Left lung (tissue), 10 donors: ENCODE measurements around the gene ALDH1A1. TPM values are rescaled to one million over a fixed set of nuclear protein-coding genes. Genes with fewer than 3 reads are reported as not detected.

Experiments
- ATAC-seq: fragments of 200-7000 bp; cut with Tn5 transposase; one replicate; pipeline ENCODE4 v1.9.1; 2020; ENCODE audit warnings: moderate library complexity
- DNase-seq, 4 donors: peaks; one replicate each; pipeline ENCODE4 v3.0.0-alpha.2; 2013 to 2020
- H3K27ac ChIP-seq, 2 donors: fragments of 200-600 bp; sonication (generic) in 1 of 2; one replicate each; pipeline versions ENCODE4 v1.5.0 to v1.8.0; 2020 to 2021
- H3K27me3 ChIP-seq, 2 donors: fragments of 200-600 bp; sonication (generic) in 1 of 2; one replicate each; pipeline versions ENCODE4 v1.5.0 to v1.8.0; 2020 to 2021
- H3K36me3 ChIP-seq, 2 donors: fragments of 200-600 bp; sonication (generic) in 1 of 2; one replicate each; pipeline versions ENCODE4 v1.5.0 to v1.8.0; 2020 to 2021
- H3K4me1 ChIP-seq, 2 donors: fragments of 200-600 bp; one replicate each; pipeline ENCODE4 v1.8.0; 2021
- H3K4me3 ChIP-seq, 2 donors: fragments of 200-600 bp; sonication (generic) in 1 of 2; one replicate each; pipeline versions ENCODE4 v1.5.0 to v1.8.0; 2020 to 2021; ENCODE audit warnings: mild to moderate bottlenecking in 1 of 2
- H3K9me3 ChIP-seq, 2 donors: fragments of 200-600 bp; sonication (generic) in 1 of 2; one replicate each; pipeline versions ENCODE4 v1.5.0 to v1.8.0; 2020 to 2021
- intact Hi-C, 2 donors: fragments of 100-400 bp; cut with DNase I; formaldehyde crosslinking; loops; one replicate each; pipeline versions ENCODE4 v1.11.2 to v1.14.2; 2022
- polyA plus RNA-seq, 6 donors: library from polyadenylated mRNA; unstranded; fragments of 120-200 nt; gene quantifications; one replicate each; pipeline ENCODE4 v1.2.1, GENCODE V29; 2013; ENCODE audit not compliant: insufficient read length in 6 of 6
- total RNA-seq, 2 donors: library from RNA; stranded (reverse); fragmentation: NEBNext Ultra II Directional; extraction: Animal tissue kit (Norgen Biotek cat#: 25700); gene quantifications; one replicate each; pipeline ENCODE4 v1.2.1, GENCODE V29; 2021
- TF ChIP-seq, protein P1 (sequence below), 2 donors: fragments of 200-600 bp; sonication (generic) in 1 of 2; IDR thresholded peaks; one replicate each; pipeline versions ENCODE4 v1.5.0 to v1.8.0; 2021; ENCODE audit warnings: antibody characterized with exemption in 2 of 2
- donor health status: DM: no; HTN: yes; CAD: no.
- donor health status: DM: no; HTN: no; CAD: no.

ALDH1A1 gene
- total and polyA plus RNA-seq, 8 donors: 23.2 to 126 (median 46.6) TPM

DNA sequence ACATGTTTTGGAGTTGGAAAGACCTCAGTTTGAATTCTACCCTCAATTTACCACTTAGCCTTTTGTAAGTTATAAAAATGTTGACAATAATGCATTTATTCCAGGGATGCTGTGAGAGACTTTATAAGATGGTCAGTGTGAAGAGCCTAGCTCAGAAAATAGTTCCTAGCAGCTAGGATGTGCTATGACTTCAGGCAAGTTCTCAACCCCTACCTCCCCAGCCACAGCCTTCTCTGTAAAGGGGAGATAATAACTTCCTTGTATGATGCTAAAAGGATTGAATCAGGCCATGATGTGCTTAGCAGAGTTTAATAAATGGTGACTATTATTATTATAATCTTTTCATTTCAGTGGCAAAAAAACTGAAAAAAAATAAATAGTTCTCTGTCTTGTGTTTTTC lies 77.6 kb downstream of the ALDH1A1 start:
- DNase-seq (no peak), ATAC-seq (no peak)
- TF ChIP-seq, protein P1, sequence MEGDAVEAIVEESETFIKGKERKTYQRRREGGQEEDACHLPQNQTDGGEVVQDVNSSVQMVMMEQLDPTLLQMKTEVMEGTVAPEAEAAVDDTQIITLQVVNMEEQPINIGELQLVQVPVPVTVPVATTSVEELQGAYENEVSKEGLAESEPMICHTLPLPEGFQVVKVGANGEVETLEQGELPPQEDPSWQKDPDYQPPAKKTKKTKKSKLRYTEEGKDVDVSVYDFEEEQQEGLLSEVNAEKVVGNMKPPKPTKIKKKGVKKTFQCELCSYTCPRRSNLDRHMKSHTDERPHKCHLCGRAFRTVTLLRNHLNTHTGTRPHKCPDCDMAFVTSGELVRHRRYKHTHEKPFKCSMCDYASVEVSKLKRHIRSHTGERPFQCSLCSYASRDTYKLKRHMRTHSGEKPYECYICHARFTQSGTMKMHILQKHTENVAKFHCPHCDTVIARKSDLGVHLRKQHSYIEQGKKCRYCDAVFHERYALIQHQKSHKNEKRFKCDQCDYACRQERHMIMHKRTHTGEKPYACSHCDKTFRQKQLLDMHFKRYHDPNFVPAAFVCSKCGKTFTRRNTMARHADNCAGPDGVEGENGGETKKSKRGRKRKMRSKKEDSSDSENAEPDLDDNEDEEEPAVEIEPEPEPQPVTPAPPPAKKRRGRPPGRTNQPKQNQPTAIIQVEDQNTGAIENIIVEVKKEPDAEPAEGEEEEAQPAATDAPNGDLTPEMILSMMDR (IDR thresholded peaks at IDR 0.05): no peak
- no peaks in the 10 kb centered on the region for H3K36me3 ChIP-seq
- H3K4me3 ChIP-seq: no peak overlapping the region
- no peaks in the 10 kb centered on the region for H3K4me1 ChIP-seq
- peaks cover 0 to 3% of the 10 kb centered on the region in 2 donors for H3K9me3 ChIP-seq
- no peak overlapping the region for H3K27ac ChIP-seq
- H3K27me3 ChIP-seq: no peaks in the 10 kb centered on the region
- intact Hi-C loops: no loop called here

GRCh38 chr9:72874344-72874743 lies 78.5 kb downstream of the ALDH1A1 start:
- peaks cover 0 to 3% of the 10 kb centered on the region in 2 donors for H3K9me3 ChIP-seq
- TF ChIP-seq, protein P1 (IDR thresholded peaks at IDR 0.05): no peak
- intact Hi-C loops: loop anchor here in 1 of 2 donors (5.0 kb wide), 1 partner anchor 148 kb away; no protein-coding TSS in a partner anchor

DNA sequence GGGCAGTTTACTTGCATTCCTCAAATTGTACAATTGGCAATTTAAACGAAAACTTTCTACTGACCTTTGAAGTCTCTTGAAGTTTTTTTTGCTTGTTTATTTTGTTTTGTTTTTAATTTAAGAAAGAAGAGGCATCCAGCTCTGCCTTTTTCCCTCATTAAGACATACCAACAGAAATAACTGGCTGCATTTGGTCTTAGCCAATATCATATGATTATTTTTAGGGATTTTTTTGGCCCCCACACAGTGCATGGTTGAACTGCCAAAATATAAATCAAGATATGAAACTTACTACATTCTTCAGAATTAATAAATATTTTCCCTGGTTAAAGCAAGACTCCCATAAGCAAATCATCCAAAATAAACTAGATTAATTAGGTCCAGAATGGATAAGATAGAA lies 79.4 kb downstream of the ALDH1A1 start:
- Histone ChIP-seq H3K27ac (no peak overlapping the region), H3K4me1 (no peaks in the 10 kb centered on the region), H3K9me3 (peaks cover 0 to 1% of the 10 kb centered on the region in 2 donors), H3K36me3 (no peaks in the 10 kb centered on the region), H3K4me3 (no peak overlapping the region), H3K27me3 (no peaks in the 10 kb centered on the region)
- ATAC-seq (no peak), DNase-seq (no peak)
- TF ChIP-seq, protein P1 (IDR thresholded peaks at IDR 0.05): no peak
- intact Hi-C loops: loop anchor here in 1 of 2 donors (5.0 kb wide), 1 partner anchor 149 kb away; no protein-coding TSS in a partner anchor

More at GRCh38 chr9:72874344-72874743, 78.5 kb downstream of the ALDH1A1 start:
- ATAC-seq (no peak), DNase-seq (no peak)
- no peaks in the 10 kb centered on the region for H3K4me1 ChIP-seq
- H3K27me3 ChIP-seq: no peaks in the 10 kb centered on the region
- no peak overlapping the region for H3K4me3 ChIP-seq
- H3K36me3 ChIP-seq: no peaks in the 10 kb centered on the region
- no peak overlapping the region for H3K27ac ChIP-seq

DNA sequence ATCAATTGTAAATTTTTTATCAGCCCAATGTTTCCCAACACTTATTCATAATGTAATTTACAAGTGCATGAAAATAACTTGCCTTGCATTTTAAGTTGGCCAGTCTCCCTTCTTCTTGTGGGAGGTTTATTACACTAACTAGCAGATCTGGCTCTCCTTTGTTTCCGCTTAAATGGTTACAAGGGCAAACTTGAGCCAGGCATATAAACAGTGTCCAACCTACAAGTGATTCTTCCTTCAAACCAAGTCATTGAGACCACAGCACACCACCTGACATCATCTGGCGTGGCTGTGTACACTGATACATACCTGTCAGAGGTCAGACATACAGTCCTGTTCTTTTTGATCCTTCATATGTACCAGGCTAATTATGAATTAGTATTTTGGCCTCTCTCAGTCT lies 80.1 kb downstream of the ALDH1A1 start:
- Histone ChIP-seq H3K27me3 (no peaks in the 10 kb centered on the region), H3K4me3 (no peak overlapping the region), H3K36me3 (no peaks in the 10 kb centered on the region), H3K4me1 (no peaks in the 10 kb centered on the region), H3K9me3 (no peaks in the 10 kb centered on the region), H3K27ac (peak overlapping the region in 1 of 2 donors; percentile 4)
- peak in 1 of 4 donors; percentile 29 for DNase-seq
- intact Hi-C loops: loop anchor here in 1 of 2 donors (5.0 kb wide), 1 partner anchor 150 kb away; no protein-coding TSS in a partner anchor
- TF ChIP-seq, protein P1 (IDR thresholded peaks at IDR 0.05): no peak
- no peak for ATAC-seq

GRCh38 chr9:72871685-72872084 lies 81.2 kb downstream of the ALDH1A1 start:
- DNase-seq (peak in 2 of 4 donors; percentile 58 to 64), ATAC-seq (peak; percentile 46)
- intact Hi-C loops: loop anchor here in 1 of 2 donors (5.0 kb wide), 1 partner anchor 151 kb away; no protein-coding TSS in a partner anchor
- no peaks in the 10 kb centered on the region for H3K4me1 ChIP-seq
- H3K4me3 ChIP-seq: no peak overlapping the region
- H3K36me3 ChIP-seq: no peaks in the 10 kb centered on the region
- no peak overlapping the region for H3K27ac ChIP-seq
- H3K27me3 ChIP-seq: no peaks in the 10 kb centered on the region
- no peaks in the 10 kb centered on the region for H3K9me3 ChIP-seq
- TF ChIP-seq, protein P1 (IDR thresholded peaks at IDR 0.05): peak in 1 of 2 donors; percentile 21
